Stomach (tissue), 4 donors: ENCODE measurements around the gene HOXA6.

Source experiments
- CTCF ChIP-seq, 7 experiments: fragments of 450-650 bp in 4 of 7; fragments of 200-600 bp in 3 of 7; sonication (generic) in 3 of 7; IDR thresholded peaks; one replicate each; pipeline ENCODE4 v1.5.1; 2016 to 2019; ENCODE audit warnings: antibody characterized with exemption in 7 of 7, control low read depth in 2 of 7, mild to moderate bottlenecking in 1 of 7
- POLR2A ChIP-seq, 4 donors: fragments of 450-650 bp; IDR thresholded peaks; one replicate each; pipeline ENCODE4 v1.6.1; 2016; ENCODE audit warnings: antibody characterized with exemption in 4 of 4, control low read depth in 2 of 4, mild to moderate bottlenecking in 1 of 4, moderate library complexity in 1 of 4

GRCh38 chr7:27132978-27133377 is 14.6 kb downstream of the HOXA6 start:
- TF ChIP-seq CTCF (IDR thresholded peaks at IDR 0.05) (no peak), POLR2A (IDR thresholded peaks at IDR 0.05) (no peak)
